ENCODE results near the gene PAPLN. TPM values are rescaled to one million over a fixed set of nuclear protein-coding genes. Genes with fewer than 3 reads are reported as not detected.

The PAPLN gene
- total and polyA plus RNA-seq, 4 donors, result 0.68 to 2.8 (median 1.3) TPM

DNA sequence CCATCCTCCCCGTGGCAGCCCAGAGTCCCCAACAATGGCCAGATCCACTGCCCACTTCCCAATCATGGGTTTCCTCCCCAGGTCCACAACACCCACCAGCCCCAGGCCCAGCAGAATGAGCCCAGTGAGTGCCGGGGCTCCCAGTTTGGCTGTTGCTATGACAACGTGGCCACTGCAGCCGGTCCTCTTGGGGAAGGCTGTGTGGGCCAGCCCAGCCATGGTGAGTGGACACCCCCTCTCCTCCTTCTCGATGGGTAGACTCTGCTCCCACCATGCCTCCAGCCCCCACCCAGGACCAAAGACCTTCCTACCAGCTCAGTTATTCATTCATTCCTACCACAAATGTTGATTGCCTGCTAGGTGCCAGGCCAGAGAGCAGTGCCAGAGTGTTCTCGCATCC lies 23.8 kb downstream of the PAPLN start (continued):
- TF ChIP-seq, protein P1, sequence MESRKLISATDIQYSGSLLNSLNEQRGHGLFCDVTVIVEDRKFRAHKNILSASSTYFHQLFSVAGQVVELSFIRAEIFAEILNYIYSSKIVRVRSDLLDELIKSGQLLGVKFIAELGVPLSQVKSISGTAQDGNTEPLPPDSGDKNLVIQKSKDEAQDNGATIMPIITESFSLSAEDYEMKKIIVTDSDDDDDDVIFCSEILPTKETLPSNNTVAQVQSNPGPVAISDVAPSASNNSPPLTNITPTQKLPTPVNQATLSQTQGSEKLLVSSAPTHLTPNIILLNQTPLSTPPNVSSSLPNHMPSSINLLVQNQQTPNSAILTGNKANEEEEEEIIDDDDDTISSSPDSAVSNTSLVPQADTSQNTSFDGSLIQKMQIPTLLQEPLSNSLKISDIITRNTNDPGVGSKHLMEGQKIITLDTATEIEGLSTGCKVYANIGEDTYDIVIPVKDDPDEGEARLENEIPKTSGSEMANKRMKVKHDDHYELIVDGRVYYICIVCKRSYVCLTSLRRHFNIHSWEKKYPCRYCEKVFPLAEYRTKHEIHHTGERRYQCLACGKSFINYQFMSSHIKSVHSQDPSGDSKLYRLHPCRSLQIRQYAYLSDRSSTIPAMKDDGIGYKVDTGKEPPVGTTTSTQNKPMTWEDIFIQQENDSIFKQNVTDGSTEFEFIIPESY (IDR thresholded peaks at IDR 0.05), result no peak
- no peak for TF ChIP-seq EGR1 (IDR thresholded peaks at IDR 0.05; ENCODE audit: low read depth in 2 of 2)
- TF ChIP-seq, protein P2, sequence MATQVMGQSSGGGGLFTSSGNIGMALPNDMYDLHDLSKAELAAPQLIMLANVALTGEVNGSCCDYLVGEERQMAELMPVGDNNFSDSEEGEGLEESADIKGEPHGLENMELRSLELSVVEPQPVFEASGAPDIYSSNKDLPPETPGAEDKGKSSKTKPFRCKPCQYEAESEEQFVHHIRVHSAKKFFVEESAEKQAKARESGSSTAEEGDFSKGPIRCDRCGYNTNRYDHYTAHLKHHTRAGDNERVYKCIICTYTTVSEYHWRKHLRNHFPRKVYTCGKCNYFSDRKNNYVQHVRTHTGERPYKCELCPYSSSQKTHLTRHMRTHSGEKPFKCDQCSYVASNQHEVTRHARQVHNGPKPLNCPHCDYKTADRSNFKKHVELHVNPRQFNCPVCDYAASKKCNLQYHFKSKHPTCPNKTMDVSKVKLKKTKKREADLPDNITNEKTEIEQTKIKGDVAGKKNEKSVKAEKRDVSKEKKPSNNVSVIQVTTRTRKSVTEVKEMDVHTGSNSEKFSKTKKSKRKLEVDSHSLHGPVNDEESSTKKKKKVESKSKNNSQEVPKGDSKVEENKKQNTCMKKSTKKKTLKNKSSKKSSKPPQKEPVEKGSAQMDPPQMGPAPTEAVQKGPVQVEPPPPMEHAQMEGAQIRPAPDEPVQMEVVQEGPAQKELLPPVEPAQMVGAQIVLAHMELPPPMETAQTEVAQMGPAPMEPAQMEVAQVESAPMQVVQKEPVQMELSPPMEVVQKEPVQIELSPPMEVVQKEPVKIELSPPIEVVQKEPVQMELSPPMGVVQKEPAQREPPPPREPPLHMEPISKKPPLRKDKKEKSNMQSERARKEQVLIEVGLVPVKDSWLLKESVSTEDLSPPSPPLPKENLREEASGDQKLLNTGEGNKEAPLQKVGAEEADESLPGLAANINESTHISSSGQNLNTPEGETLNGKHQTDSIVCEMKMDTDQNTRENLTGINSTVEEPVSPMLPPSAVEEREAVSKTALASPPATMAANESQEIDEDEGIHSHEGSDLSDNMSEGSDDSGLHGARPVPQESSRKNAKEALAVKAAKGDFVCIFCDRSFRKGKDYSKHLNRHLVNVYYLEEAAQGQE (IDR thresholded peaks at IDR 0.05), result no peak
- TF ChIP-seq RXRA (IDR thresholded peaks at IDR 0.05), result no peak
- no peak for TF ChIP-seq JUND (IDR thresholded peaks at IDR 0.05)
- TF ChIP-seq YY1 (IDR thresholded peaks at IDR 0.05), result no peak
- TF ChIP-seq, protein P3, sequence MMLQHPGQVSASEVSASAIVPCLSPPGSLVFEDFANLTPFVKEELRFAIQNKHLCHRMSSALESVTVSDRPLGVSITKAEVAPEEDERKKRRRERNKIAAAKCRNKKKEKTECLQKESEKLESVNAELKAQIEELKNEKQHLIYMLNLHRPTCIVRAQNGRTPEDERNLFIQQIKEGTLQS (IDR thresholded peaks at IDR 0.05), result no peak
- TF ChIP-seq NR2F2 (IDR thresholded peaks at IDR 0.05), result no peak
- no peak for TF ChIP-seq FOXA2 (IDR thresholded peaks at IDR 0.05)

DNA sequence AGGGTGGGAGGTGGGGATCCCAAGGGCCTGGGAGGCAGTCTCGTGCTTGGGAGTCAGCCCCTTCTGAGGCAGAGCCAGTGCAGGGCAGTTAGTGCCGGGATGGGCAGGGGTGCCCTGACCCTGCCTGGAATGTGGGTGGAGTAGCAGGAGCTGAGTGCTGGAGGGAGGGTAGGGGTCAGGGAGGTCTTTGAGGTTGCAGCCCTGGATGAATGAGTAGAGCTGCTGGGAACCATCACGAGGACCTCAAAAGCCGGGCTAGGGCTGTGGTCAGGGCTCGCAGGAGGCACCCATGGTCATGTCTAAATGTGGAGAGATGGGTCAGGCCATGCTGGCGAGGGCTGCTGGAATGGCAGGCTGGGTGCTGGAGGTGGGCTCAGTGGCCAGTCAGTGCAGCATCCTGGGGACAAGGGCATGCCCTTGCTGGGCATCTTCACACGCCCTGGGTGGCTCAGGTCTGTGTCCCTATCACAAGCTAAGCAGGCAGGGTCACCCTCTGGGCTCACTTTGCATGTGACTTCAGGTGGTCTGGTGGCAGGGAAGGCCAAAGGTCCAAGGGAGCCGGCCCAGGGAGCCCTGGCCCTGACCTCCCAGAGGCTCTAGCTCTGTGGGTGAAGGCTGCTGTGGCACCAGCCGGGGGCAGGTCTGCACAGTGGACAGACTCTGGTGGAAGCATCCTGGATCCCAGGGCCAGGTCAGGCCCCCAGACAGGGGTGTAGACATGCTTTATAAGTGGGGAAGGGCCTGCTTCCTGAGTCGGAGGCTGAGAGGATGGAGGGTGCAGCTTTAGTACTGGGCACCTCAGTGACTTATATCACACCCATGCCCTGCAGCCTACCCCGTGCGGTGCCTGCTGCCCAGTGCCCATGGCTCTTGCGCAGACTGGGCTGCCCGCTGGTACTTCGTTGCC lies 24.5 kb downstream of the PAPLN start:
- Histone ChIP-seq H3K4me1 (ENCODE audit: control insufficient read depth in 4 of 4, insufficient read depth in 4 of 4, low read length in 3 of 4) (no peaks in the 10 kb centered on the region), H3K36me3 (ENCODE audit: control insufficient read depth in 4 of 4, insufficient read depth in 3 of 4, low read depth in 1 of 4, low read length in 3 of 4) (no peaks in the 10 kb centered on the region), H3K27me3 (ENCODE audit: control insufficient read depth in 4 of 4, insufficient read depth in 4 of 4, low read length in 3 of 4) (no peaks in the 10 kb centered on the region), H3K27ac (ENCODE audit: low read depth in 1 of 2, low read length in 2 of 2) (no peak overlapping the region), H3K9me3 (ENCODE audit: control insufficient read depth in 4 of 4, low read length in 3 of 4) (no peaks in the 10 kb centered on the region), H3K4me3 (ENCODE audit: low read depth in 1 of 3, low read length in 3 of 3) (no peak overlapping the region), H3K9ac (ENCODE audit: low read depth in 1 of 2, low read length in 2 of 2) (no peak overlapping the region)
- no peak for DNase-seq (ENCODE audit: low spot score)
- WGBS, result 92% methylated on average over 15 of the region's 15 CpGs
- TF ChIP-seq TAF1 (conservative IDR thresholded peaks at IDR 0.05) (no peak), NR2F2 (IDR thresholded peaks at IDR 0.05) (no peak), EGR1 (IDR thresholded peaks at IDR 0.05; ENCODE audit: low read depth in 2 of 2) (no peak), SP1 (IDR thresholded peaks at IDR 0.05) (no peak), HNF4G (IDR thresholded peaks at IDR 0.05) (no peak), RXRA (IDR thresholded peaks at IDR 0.05) (no peak), YY1 (IDR thresholded peaks at IDR 0.05) (no peak), GABPA (IDR thresholded peaks at IDR 0.05 in 1 of 2, conservative IDR thresholded peaks at IDR 0.05 in 1 of 2) (no peak), JUND (IDR thresholded peaks at IDR 0.05) (no peak), HNF4A (conservative IDR thresholded peaks at IDR 0.05) (no peak), FOXA1 (IDR thresholded peaks at IDR 0.05) (no peak), FOXA2 (IDR thresholded peaks at IDR 0.05) (no peak)
- TF ChIP-seq, protein P3 (IDR thresholded peaks at IDR 0.05), result no peak
- TF ChIP-seq, protein P2 (IDR thresholded peaks at IDR 0.05), result no peak
- TF ChIP-seq, protein P4, sequence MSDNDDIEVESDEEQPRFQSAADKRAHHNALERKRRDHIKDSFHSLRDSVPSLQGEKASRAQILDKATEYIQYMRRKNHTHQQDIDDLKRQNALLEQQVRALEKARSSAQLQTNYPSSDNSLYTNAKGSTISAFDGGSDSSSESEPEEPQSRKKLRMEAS (IDR thresholded peaks at IDR 0.05), result no peak

Measured in liver (tissue), 9 donors.